Femur (tissue), 1 donor: ENCODE data around the gene WDR82.

ENCODE experiments used
- DNase-seq: peaks from one replicate; pipeline ENCODE4 v3.0.0-alpha.2; 2017

Gene WDR82

DNA sequence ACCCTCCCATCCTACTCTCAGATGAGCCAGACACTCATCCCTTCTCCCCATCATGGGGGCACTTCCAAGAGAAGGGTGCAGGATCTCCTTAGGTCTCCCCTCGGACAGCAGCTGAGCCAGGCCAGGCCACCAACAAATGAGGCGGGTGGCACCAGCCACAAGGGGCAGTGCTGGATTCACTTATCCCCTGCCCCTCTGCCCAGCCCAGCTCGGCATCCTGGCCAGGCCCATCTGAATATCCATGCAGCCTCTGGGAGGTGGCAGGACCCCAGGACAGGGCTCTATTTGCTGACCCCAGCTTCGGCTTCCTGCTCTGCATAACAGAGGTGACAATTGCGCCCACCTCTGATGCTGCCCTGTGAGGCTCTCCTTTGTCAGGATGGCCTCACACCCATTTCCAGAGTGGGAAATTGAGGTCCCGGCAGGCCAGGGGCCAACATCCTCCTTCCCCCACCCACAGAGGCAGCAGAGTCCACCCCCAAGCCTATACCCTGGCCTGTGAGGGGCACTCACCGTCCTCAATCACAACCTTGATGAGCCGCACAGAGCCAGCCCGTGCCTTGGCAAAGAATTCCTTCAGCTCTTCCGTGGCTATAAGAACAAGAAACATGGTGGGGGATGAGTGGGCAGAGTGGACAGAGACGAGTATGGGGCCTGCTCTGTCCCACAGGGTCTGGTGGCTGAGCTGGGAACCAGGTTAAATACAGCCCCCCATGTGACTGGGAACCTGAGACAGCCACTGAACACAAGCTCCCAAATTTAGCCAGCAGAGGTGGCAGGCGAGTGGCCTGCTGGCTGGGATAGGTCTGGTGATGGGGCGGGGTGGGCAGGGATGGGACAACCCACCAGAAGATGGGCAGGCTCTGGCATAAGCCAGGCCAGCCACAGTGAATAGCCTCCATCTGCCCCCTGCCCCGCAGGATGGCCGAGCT, 43.7 kb downstream of the WDR82 start:
- DNase-seq, result no peak

DNA sequence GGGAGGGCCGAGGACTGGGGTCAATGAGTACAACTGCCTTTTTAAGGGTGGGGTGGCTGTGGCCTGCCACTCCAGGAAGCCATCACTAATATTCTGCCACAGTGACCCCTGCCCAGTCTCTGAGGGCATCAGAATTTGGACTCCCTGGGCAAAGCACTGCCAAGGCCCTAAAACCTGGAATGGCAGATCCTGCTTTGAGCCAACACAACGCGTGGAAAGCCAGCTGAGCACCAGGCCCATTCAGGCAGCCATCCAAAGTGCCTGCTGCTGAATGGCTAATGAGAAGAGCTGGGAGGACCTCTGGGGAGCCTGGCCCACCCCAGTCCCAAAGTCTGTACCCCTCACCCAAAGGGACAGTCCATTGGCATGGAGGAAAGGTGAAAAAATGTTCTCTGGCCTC, 44.5 kb downstream of the WDR82 start:
- DNase-seq, result no peak

DNA sequence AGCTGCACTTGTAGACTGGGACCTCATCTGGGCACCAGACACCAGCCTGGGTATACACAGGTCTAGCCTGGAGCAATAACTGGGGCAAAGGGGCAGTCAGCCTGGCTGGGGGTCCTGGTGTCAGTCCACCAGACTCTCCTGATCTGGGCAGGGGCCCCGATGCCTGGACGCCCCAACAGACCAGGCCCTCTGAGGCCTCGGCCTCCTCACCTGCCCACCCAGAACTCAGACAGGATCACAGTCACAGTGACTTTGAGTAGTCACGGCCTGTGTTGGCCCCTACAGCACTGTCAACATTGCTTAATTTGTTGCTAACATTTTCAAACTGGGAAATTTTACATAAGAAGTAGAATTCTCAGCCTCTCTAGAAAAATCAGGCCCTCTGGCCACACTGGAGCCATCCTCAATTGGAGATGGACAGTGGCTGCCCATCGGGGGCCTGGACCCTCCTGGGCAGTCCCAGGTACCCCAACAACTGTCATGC, 45.3 kb downstream of the WDR82 start:
- no peak for DNase-seq

DNA sequence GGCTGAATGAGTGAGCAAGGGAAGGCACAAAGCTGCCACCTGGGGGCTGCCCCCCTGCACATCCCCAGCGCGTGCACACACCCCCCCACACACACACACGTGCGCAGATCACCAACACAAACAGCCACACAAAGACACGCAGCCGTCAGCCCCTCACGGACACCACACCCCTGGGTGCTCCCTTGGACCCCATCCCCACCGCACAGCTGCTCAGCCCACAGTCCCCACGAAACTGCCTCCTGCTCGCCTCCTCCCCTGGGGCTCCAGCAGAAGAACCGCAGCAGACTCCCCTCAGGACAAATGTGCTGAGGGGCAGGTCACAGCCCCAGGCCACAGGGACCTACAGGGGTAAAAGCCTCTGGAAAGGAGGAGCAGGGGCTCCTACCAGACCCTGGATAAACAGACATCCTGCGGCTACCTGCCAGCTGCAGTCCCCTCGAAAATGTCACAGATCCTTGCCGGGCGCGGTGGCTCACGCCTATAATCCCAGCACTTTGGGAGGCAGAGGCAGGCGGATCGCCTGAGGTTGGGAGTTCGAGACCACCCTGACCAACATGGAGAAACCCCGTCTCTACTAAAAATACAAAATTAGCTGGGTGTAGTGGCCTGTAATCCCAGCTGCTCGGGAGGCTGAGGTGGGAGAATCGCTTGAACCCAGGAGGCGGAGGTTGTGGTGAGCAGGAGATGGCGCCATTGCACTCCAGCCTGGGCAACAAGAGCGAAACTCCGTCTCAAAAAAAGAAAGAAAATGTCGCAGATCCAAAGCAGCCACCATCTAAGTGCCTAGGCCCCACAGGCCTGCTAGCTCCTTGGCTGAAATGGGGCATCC, 46.0 kb downstream of the WDR82 start:
- no peak for DNase-seq

DNA sequence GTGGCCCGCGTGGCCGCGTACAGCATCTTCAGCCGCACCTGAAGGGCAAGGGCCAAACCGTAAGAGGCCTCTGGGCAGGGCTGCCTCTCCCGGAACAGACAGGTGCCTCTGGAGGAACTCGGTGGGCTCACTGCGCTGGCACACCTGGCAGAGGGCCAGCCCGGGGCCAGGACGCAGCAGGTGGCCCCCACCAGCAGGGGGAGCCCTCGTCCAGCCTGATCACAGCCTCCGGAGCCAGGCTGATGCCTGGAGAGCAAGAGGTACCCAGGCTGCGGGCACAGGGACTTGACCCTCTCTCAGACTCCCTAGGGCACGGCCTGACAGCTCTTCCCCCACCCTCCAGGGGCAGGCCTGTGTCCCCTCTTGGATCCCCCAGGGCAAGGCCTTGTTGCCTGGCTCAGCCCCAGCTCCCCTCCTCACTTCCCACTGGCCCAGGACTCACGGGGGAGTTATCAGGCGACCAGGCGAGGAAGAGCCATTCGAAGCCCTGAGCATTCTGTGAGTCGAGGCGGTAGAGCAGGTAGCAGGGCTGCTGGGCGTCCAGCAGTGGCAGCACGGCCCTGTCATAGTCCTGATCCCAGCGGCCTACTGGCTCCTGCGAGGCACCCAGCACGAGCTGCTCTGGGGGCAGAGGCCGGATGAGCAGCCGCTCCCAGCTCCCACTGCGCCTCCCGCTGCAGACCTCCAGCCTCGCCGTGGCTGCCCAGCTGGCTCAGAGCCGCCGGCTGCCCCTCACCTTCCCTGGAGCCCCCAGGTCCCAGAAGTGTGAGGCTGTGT, 46.8 kb downstream of the WDR82 start:
- peak; percentile 72 for DNase-seq

DNA sequence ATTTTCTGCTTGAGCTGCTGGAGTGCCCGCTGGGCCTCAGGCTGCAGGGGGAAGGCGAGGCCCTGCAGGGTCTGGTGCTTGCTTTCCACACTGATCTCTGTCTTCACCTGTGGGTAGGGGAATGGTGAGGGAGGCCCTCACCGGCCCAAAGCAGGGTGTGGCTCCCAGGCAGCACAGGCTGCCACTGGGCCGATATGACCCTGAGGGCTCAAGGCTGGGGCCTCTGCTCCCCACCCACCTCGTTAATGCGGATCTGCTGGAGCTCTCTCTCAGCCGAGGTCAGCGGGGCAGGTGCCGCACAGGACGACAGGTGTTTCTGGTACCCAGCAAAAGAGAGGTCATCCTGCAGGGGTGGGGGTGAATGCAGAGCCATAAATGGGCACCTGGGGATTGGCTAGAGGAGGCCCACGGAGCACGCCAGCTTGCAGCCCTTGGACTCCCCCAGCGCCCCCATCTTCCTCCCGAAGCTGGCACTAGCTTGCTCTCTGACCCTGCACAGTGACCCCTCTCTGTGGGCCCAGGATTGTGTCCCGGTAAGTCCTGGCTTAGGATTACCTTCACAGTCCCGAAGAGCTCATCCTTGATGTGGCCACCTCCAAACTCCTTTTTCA, 47.5 kb downstream of the WDR82 start:
- DNase-seq, result no peak

DNA sequence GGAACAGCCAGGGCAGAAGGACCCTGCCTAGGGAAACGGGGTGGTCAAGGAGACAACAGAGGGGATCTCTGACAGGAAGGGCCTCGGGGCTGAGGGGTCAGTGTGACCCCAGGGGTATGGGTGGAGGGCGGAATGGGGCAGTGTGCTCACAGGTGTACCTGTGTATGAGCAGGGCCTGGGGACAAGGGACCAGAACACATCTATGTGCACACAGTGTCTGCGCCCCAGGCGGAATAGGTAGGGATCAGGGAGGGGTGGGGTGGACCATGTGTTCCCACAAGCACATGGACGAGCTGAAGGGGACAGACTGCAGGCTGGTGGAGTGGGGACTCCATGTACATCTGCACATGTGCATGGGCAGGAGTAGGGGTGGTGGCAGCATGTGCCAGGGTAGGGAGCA, 48.0 kb downstream of the WDR82 start:
- no peak for DNase-seq

DNA sequence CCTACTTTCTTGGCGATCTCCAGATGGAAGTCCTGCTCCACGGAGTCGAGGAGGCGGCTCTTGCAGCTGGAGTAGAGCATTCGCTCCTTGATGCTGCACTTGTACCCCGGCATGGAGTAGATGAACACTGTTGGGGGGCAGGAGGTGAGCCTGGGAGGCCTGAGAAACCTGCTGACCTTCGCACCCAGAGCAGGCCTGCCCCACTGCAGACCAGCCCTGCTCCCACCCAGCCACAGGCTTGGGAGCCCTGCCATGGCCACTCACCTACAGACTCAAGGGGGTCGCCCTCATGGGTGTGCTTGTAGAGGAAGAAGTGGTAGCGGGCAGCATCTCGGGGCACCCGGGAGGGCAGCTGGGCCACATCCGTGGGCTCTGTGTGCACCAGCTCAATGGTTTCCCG, 48.8 kb downstream of the WDR82 start:
- DNase-seq, result no peak

DNA sequence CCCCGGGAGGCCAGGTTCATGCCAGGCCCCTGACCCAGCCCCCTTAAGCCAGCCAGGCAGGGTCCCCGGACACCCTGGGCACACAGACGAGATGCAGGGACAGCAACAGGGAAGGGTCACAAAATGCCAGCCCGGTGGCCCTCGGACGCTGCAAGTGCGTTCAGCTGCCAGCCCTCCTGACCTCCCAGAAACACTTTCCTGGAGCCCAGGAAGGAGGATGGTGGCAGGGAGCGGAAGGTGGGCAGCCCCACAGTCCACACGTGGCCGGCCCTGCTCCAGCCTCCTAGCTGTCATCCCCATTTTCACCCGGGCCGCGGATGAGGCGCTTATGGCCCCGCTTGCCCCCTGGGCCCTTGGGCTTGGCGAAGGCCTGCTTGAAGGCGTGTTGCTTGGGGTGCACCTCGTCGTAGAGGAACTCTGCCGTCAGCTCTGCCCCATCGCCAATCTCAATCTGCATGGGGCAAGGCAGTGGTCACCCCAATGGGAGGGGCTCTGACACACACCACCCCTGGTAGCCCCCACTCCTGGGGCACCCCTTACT, 49.6 kb downstream of the WDR82 start:
- no peak for DNase-seq

DNA sequence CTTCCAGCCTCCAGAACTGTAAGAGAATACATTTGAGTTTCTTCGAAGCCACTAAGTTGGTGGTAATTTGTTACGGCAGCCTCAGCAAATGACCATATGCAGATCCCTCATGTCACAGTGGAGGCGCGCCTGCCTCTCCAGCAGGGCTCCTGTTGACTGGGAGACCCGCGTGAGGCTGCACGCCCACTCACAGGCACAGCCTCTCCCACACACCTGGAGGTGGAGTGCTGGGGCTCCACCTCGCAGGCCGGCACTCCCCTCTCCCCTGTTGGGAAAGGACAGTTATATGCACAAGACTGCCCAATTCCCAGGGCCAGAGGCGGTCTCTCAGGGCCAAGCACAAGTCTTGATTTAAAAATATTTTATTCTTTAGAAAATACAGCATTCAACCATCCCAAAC, 50.2 kb downstream of the WDR82 start:
- no peak for DNase-seq

DNA sequence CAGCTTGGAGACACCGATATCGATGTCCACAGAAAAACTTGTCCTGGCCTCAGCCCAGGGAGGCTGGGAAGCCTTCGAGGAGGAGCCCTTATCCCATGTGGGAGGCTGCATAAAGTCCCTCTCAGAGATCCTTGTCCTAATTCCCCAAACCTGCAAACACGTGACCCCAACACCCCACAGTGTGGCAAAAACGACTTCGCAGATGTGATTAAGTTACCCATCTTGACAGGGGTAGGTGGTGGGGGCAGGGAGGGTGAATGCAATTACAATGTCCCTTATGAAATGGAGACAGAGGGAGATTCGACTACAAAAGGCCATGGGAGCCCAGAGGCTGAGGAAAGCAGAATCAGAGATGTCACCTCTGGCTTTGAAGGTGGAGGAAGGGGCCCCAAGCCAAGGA, 50.7 kb downstream of the WDR82 start:
- peak; percentile 11 for DNase-seq

DNA sequence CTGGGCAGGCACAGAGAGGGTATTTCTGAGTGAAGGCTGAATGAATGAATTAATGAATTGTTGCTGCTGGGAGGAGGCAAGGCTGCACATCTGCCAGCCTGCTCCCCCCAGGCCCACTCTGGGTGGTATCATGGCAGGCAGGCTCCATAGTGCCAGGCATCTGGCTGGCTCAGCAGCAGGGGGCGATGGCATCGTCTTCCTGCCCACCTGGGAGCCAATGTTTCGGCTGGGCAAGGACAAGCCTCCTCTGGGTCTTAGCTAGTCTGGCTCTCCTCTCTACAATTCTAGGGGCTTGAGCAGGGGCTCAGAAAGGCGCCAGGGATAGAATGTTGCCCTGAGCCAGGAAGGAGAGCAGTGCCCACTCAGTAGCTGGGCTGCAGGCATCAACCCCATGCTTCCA, 51.3 kb downstream of the WDR82 start:
- peak; percentile 13 for DNase-seq

DNA sequence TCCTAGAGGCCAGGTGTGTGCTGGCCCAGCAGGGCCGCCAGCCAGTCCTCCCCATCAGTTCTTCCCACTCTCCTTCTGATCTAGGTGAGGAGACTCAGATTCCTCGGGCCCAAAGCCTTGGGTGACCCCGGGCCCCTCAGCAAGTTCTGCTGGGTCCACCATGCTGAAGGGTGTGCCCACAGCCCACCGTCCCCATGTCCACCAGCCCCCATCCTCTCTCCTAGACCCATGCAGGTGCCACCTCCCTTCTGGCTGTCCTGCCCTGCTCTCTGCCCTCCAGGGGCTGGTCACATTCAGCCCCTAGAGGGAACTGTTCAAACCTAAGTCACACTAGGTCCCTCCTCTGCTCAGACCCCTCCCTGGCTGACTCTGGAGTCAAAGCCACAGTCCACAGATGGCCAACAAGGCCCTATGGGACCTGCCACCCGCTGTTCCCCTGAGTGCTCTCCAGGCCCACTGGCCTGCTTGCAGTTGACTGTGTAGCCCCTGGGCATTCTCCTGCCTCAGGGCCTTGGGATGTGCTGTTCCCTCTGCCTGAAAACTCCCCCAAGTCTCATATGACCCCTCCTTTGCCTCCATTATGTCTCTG, 52.1 kb downstream of the WDR82 start:
- DNase-seq, result peak; percentile 12

DNA sequence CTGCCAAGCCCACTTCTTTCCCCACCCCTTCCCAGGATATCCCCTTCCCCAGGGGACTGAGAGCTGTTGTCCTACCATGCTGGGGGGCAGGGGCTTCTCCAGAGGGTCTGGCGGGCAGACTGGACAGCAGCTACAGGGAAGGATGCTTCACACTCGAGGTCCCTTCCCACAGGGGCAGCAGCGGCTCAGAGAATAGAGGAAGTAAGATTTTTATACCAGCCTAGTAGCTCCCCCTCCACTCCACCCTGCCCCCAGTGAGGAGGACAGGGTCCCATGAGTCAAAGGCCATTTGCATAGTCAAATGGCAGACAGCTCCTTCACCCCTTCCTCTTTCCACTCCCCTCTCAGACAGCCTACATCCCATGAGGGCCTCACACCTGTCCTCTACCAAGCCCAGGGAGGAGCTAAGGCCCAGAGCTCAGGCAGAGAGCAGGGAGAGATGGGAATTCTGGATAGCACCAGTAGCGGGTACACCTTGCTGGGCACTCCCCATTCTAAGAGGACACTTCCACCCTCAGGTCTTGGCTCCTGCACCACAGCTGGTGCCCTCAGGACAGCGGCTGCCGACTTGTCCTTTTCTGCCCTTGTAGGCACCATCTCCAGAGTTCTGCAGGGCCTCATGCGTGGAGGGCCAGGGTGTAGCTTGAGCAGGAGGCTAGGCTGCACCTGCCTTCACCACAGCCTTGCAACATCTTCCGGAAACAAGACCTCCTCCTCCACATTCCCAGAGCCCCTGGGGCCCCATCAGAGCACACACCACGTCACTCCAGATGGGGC, 52.8 kb downstream of the WDR82 start, which contains the start of gene TLR9:
TLR9 (minus strand) TSS at position 194 of the 777 bp plus-strand sequence; CDS start at position 78, 116 bp downstream.
- DNase-seq, result peak; percentile 55

DNA sequence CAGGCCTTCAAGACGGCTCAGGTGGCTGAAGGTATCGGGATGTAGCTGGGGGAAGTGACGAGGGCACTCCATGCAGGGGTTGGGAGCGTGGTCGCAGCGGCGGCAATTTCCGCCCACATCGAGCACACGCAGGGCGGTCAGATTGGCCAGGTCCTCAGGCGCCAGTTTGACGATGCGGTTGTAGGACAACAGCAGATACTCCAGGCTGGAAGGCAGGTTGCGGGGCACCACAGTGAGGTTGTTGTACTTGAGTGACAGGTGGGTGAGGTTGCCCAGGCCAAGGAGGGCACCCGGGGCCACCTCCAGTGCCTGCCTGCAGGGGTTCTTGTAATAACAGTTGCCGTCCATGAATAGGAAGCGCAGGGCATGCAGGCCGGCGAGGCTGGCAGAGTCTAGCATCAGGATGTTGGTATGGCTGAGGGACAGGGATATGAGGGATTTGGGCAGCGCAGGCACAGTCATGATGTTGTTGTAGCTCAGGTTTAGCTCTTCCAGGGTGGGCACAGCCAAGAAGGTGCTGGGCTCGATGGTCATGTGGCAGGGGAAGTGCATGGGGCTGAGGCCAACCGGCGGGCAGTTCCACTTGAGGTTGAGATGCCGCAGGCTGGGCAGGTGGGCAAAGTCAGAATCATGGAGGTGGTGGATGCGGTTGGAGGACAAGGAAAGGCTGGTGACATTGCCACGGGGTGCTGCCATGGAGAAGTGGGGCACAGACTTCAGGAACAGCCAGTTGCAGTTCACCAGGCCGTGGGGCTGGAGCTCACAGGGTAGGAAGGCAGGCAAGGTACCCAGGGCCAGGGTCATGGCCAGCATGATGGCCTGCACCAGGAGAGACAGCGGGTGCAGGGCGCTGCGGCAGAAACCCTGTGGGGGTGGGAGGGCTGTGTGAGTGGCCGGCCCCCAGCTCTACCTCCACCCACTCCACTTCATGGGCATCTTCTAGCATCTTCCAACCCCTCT, 54.7 kb downstream of the WDR82 start:
- peak; percentile 14 for DNase-seq

DNA sequence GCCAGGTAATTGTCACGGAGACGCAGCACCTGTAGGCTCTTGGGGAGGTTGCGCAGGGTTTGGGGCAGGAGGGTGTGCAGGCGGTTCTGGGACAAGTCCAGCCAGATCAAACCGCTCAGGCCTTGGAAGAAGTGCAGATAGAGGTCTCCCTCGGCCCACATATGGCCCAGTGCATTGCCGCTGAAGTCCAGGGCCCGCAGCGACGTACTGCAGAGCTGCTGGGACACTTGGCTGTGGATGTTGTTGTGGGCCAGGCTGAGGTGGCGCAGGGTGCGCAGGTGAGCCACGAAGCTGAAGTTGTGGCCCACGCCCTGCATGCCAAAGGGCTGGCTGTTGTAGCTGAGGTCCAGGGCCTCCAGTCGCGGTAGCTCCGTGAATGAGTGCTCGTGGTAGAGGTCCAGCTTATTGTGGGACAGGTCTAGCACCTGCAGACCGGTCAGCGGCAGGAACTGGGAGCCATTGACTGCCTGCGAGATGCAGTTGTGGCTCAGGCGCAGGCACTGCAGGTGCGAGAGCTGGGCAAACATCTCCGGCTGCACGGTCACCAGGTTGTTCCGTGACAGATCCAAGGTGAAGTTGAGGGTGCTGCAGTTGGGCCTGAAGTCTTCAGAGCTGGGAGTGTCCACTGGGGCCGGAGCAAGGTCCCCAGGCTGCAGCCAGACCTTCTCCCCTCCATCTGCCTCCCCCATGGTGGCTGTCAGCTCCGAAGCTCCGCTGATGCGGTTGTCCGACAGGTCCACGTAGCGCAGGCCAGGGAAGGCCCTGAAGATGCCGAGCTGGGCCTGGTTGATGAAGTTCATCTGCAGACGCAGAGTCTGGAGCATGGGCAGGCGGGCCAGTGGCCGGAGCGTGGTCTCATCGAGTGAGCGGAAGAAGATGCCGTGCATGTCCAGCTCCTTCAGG, 55.9 kb downstream of the WDR82 start:
- DNase-seq, result no peak

DNA sequence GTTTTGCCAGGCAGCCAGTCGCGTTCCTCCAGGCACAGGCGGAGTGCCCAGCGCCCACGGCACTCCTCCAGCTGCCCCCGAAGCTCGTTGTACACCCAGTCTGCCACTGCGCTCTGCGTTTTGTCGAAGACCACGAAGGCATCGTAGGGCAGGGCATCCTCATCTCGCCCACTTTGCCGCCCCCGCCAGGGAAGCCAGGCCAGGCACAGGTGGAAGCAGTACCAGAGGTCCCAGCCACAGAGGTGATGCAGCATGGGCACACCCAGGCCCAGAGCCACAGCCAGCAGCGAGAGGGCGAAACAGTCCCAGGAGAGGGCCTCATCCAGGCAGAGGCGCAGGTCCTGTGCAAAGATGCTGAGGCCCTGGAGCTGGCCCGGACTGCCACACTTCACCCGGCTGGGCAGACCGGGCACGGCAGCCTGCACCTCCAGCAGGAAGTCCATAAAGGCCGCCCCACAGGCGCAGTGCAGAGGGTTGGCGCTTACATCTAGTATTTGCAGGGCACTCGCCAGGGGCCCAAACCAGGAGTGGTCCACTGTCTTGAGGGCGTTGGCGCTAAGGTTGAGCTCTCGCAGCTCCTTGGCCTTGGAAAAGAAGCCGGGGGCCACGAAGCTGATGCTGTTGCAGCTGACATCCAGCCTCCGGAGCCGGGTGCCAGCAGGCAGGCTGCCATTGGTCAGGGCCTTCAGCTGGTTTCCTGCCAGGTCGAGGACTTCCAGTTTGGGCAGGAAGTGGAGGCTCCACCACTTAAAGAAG, 56.7 kb downstream of the WDR82 start:
- DNase-seq, result peak; percentile 43

DNA sequence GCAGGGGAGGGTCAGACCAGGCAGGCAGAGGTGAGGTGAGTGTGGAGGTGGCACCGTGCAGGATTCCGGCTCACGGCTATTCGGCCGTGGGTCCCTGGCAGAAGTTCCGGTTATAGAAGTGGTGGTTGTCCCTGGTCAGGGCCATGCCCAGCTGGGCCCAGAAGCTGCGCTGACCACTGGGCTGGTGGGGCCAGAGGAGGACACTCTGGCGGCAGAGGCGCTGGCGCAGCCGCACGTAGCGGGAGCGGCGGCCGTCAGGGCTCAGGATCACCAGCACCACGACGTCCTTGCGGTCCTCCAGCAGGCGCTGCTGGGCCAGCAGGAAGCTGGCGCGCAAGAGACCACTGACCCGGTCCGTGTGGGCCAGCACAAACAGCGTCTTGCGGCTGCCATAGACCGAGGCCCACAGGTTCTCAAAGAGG, 57.3 kb downstream of the WDR82 start:
- peak; percentile 15 for DNase-seq
